ENCODE measurements around the gene HSPA12B.
A peak's percentile ranks its signal among the peaks of the same experiment; 100 is the strongest.

Gene HSPA12B

DNA sequence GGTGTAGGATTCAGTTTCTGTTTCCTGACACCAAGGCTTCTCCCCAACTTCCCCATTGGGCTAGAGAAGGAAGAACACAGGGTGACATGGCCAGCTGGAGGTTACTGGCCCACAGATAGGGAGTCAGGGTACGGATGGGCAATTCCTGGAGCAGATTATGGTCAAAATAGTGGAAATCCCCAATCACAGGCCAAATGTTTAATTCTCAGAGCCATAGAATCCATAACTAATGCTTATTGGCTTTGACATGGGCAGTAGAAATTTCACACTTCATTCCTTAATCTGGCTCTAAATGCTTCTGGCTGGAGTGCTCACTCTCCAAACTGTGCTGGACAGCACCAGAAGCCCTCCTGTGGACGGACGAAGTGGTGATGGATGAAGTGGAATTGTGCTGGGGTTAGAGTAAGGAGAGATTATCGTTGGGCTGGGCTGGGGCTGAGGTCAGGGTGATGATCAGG lies 21.0 kb upstream of the HSPA12B start:
- TF ChIP-seq CTCF (conservative IDR thresholded peaks at IDR 0.05; ENCODE audit: low read depth, low read length) = no peak
- no peak overlapping the region for H3K4me3 ChIP-seq (ENCODE audit: low read length)
- no peak for DNase-seq (ENCODE audit: low read depth)

DNA sequence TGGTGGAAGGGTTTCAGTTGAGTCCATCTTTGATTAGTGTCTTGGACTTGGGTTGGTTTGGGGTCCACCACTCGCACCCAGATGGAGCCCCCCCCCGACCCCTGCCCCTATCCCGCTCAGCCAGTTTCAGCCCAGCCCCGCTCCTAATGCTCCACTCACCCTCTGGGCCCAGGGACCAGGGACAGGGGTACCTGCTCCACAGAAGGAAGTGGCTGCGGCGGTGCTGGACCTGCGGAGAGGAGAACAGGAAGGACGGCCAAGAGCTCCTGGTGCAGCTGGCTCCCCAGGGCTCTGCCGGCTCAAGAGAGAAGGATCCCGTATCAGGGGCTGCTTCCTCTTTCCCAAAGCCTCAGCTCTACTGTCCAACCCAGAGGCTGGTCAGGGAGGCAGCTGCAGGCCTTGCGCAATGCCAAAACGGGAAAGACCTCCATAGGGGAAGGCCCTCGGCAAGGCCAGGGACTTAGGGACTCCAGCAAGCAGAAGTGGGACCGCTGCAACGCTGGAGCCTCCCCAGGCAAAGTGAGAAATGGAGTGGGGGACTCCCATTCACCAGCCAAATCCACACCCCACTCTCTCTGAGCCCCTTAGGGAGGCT lies 20.1 kb upstream of the HSPA12B start, which contains the start of gene SIGLEC1:
Gene SIGLEC1, minus strand, starts transcription at position 322 of the 595 bp plus-strand sequence. CDS start 5,472 bp downstream, outside the sequence.
- DNase-seq (ENCODE audit: low read depth) = no peak
- no peak within 1 kb of the TSS for H3K4me3 ChIP-seq (ENCODE audit: low read length)
- no peak for TF ChIP-seq CTCF (conservative IDR thresholded peaks at IDR 0.05; ENCODE audit: low read depth, low read length)

DNA sequence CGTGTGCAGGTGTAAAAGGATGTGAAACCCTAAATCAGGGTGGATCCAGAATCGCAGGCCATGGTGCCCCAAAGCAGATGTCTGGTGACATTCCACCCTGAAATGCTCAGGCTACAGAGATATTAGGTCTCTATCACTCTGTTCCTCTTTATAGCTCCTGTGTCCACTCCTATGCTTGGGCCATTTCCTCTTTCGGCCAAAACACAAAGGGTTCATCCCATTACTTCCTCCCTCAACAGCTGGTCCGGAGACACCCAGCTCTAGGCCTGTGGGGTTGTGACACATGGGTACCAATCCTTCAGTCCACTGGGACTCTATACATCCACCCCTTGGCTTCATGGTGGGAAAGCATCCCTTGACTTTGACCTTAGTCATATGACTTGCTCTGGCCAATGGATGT lies 18.4 kb upstream of the HSPA12B start:
- no peak for DNase-seq (ENCODE audit: low read depth)

GRCh38 chr20:3716195-3716834 lies 16.2 kb upstream of the HSPA12B start:
- H3K4me3 ChIP-seq (ENCODE audit: low read length) = no peak overlapping the region
- DNase-seq (ENCODE audit: low read depth) = no peak
- peak; percentile 65 for TF ChIP-seq CTCF (conservative IDR thresholded peaks at IDR 0.05; ENCODE audit: low read depth, low read length)

More for the DNA sequence above, 18.4 kb upstream of the HSPA12B start:
- no peak for TF ChIP-seq CTCF (conservative IDR thresholded peaks at IDR 0.05; ENCODE audit: low read depth, low read length)
- no peak overlapping the region for H3K4me3 ChIP-seq (ENCODE audit: low read length)

- no peak for TF ChIP-seq CTCF (conservative IDR thresholded peaks at IDR 0.05; ENCODE audit: low read depth, low read length)
- H3K4me3 ChIP-seq (ENCODE audit: low read length) = no peak overlapping the region
- DNase-seq (ENCODE audit: low read depth) = no peak
Measured at GRCh38 chr20:3719046-3719445, 13.4 kb upstream of the HSPA12B start.

GRCh38 chr20:3720068-3720467 lies 12.4 kb upstream of the HSPA12B start:
- no peak for TF ChIP-seq CTCF (conservative IDR thresholded peaks at IDR 0.05; ENCODE audit: low read depth, low read length)
- no peak for DNase-seq (ENCODE audit: low read depth)
- no peak overlapping the region for H3K4me3 ChIP-seq (ENCODE audit: low read length)

- DNase-seq (ENCODE audit: low read depth) = no peak
- no peak for TF ChIP-seq CTCF (conservative IDR thresholded peaks at IDR 0.05; ENCODE audit: low read depth, low read length)
- H3K4me3 ChIP-seq (ENCODE audit: low read length) = no peak overlapping the region
Measured at GRCh38 chr20:3720626-3721025, 11.9 kb upstream of the HSPA12B start.

Measured in retinal pigment epithelial cell (primary cell).